ENCODE results near the gene KLHL35.
"Not testable (repeated sequence)": the region's sequence is repeated elsewhere in the genome, so short reads cannot be mapped to it uniquely, and the experiment has no call there.

KLHL35 gene

GRCh38 chr11:75394085-75394840, 38.7 kb downstream of the KLHL35 start:
- DNase-seq (ENCODE audit: low spot score), result no peak

- DNase-seq (ENCODE audit: low spot score), result no peak
These were observed 43.1 kb downstream of the KLHL35 start for GRCh38 chr11:75389925-75390324.

- DNase-seq (ENCODE audit: low spot score), result no peak
These were observed 43.8 kb downstream of the KLHL35 start for GRCh38 chr11:75389276-75389605.

GRCh38 chr11:75388386-75389275, 44.4 kb downstream of the KLHL35 start:
- peak; percentile 81 for DNase-seq (ENCODE audit: low spot score)

DNA sequence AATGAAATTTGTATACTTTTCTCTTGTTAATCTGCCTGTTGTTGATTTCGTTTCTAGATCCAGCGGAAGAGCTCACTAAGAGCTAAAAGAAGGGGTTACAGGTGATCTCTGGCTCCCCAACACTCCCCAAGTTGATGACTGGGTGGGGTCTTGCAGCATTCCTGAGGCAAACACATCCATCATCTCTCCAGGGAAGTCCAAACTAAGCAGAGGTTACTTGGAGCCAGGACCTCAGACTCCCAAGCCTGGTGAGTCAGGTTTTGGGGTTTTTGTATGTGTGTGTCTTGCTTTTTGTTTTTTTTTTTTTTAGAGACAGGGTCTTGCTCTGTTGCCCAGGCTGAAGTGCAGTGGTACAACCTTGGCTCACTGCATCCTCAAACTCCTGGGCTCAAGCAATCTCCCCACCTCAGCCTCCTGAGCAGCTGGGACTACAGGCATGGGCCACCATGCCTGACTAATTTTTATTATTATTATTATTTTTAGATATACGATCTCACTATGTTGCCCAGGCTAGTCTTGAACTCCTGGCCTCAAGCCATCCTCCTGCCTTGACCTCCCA, 45.2 kb downstream of the KLHL35 start:
- DNase-seq (ENCODE audit: low spot score), result no peak

DNA sequence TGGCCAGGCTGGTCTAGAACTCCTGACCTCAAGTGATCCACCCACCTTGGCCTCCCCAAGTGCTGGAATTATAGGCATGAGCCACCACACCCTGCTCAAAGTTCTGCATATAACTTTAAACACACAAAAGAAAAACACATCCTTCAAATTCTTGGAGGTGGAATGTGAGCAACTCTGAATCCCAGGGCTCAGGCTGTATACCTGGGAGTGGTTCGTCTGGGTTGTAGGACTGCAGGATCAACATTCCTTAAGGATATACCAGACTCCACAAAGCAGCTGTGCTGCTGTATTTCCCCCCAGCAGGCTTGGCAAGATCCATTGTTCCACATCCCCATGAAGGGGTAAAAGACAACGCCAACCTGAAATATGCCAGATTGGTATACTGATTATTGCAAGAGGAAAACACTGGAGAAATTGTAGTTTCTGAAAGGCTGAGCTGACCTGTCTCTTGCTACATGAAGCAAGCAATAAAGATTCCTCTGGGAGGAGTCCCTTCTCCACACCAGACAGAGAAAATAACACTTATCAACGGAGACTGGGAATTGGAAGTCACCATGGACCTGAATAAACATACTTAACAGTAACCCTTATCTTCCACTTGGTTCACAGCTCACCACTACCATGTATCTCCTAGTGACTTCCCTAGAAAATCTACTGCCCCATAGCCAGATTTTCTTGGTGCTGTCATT, 45.9 kb downstream of the KLHL35 start:
- DNase-seq (ENCODE audit: low spot score), result no peak

- peak; percentile 74 for DNase-seq (ENCODE audit: low spot score)
These were observed 48.4 kb downstream of the KLHL35 start for GRCh38 chr11:75384438-75385080.

- DNase-seq (ENCODE audit: low spot score), result no peak
These were observed 49.8 kb downstream of the KLHL35 start for GRCh38 chr11:75383246-75383645.

GRCh38 chr11:75380716-75381420, 52.1 kb downstream of the KLHL35 start:
- DNase-seq (ENCODE audit: low spot score), result peak; percentile 45

GRCh38 chr11:75380245-75380644, 52.8 kb downstream of the KLHL35 start:
- no peak for DNase-seq (ENCODE audit: low spot score)

- not testable (repeated sequence) for DNase-seq (ENCODE audit: low spot score)
These were observed 54.2 kb downstream of the KLHL35 start for GRCh38 chr11:75378776-75379175.

- no peak for DNase-seq (ENCODE audit: low spot score)
These were observed 56.8 kb downstream of the KLHL35 start for GRCh38 chr11:75376175-75376574.

DNA sequence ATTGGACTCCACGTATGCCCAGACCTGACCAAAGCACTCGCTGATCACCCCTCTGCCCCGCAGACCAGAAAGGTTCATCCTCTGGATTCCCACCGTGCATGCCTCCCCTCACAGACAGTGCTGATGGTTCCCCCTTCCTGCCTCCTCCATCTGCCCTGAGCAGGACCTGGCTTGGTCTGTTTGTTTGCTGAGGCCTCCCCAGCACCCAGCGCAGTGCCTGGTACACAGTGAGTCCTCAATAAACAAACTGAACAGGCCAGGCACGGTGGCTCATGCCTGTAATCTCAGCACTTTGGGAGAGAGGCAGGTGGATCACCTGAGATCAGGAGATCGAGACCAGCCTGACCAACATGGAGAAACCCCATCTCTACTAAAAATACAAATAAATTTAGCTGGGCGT, 57.4 kb downstream of the KLHL35 start:
- DNase-seq (ENCODE audit: low spot score), result no peak

- DNase-seq (ENCODE audit: low spot score), result no peak
These were observed 58.4 kb downstream of the KLHL35 start for GRCh38 chr11:75374646-75375045.

DNA sequence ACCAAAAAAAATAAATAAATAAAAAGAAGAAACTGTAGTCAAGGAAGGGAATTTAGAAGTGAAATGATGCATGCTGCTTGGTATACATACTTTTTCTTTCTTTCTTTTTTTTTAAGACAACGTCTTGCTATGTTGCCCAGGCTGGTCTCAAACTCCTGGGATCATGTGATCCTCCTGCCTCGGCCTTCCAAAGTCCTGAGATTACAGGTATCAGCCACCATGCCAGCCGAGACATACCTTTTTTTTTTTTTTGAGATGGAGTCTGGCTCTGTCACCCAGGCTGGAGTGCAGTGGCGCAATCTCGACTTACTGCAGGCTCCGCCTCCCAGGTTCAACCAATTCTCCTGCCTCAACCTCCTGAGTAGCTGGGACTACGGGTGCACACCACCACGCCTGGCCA, 59.8 kb downstream of the KLHL35 start:
- no peak for DNase-seq (ENCODE audit: low spot score)

Small RNAs within 50 kb of the gene (small RNA-seq; reads per million reads assigned to genes)
- gene SNORD15A, result 0 reads per million in 2 experiments
- 18.7 to 199 reads per million in 2 experiments for gene SNORD15B
